GM12878 (cell line): ENCODE data around the gene SIN3B. TPM values are rescaled to one million over a fixed set of nuclear protein-coding genes. Genes with fewer than 3 reads are reported as not detected.

Experiments
- ATAC-seq: fragments of 200-7000 bp; cut with Tn5 transposase; 3 replicates; pipeline ENCODE4 v1.9.1; 2020; ENCODE audit warnings: mild to moderate bottlenecking, moderate library complexity
- BruUV-seq: library from RNA; stranded (reverse); fragments of 400-500 nt; replicated peaks from 2 replicates; lab custom pipeline; 2021; lab: Mats Ljungman, UMichigan
- CTCF ChIA-PET: fragments of 300-600 bp; sonication (Branson Sonifier 250); formaldehyde crosslinking; extraction: SDS; loops from one replicate; lab custom pipeline; 2021; ENCODE audit warnings: inconsistent platforms; lab: Yijun Ruan, JAX
- POLR2A ChIA-PET: fragments of 350-600 bp; formaldehyde crosslinking; extraction: SDS; loops from one replicate; lab custom pipeline; 2021; ENCODE audit warnings: inconsistent platforms; lab: Charles Lee
- RAD21 ChIA-PET: fragments of 300-600 bp; sonication (Branson Sonifier 250); formaldehyde crosslinking; loops from one replicate; lab custom pipeline; 2023; ENCODE audit warnings: antibody characterized with exemption; ENCODE audit not compliant: unreplicated experiment; lab: Charles Lee
- SMC1A ChIA-PET: fragments of 300-600 bp; sonication (Branson Sonifier 250); formaldehyde crosslinking; loops from one replicate; lab custom pipeline; 2023; ENCODE audit not compliant: unreplicated experiment, uncharacterized antibody; lab: Charles Lee
- DNase-seq: peaks from one replicate; pipeline ENCODE4 v3.0.0-alpha.2; 2011; ENCODE audit warnings: low read depth, low spot score
- FAIRE-seq: peaks from 3 replicates; lab custom pipeline; 2011; peaks lifted over from hg19 to GRCh38; lab: Jason Lieb, UNC
- H2AFZ ChIP-seq: 2 replicates; pipeline ENCODE4 v1.6.0; 2011; ENCODE audit warnings: low read depth, low read length, control low read depth; ENCODE audit not compliant: control insufficient read depth
- H3K27ac ChIP-seq: 2 replicates; pipeline ENCODE4 v1.5.1; 2011; ENCODE audit warnings: control low read depth; ENCODE audit not compliant: control insufficient read depth, insufficient read depth
- H3K27me3 ChIP-seq, 2 experiments: replicated peaks in 1 of 2; 2 replicates each; pipeline versions ENCODE4 v1.6.0 to v1.6.1; 2011; ENCODE audit warnings: low read length in 1 of 2; ENCODE audit not compliant: control insufficient read depth in 2 of 2, insufficient read depth in 2 of 2
- H3K36me3 ChIP-seq, 2 experiments: 2 replicates each; pipeline ENCODE4 v1.5.1; 2011; ENCODE audit warnings: low read length in 1 of 2; ENCODE audit not compliant: control insufficient read depth in 2 of 2, insufficient read depth in 2 of 2
- H3K4me1 ChIP-seq: 2 replicates; pipeline ENCODE4 v1.6.1; 2011; ENCODE audit warnings: mild to moderate bottlenecking, low read length, moderate library complexity, mixed read lengths; ENCODE audit not compliant: control insufficient read depth, insufficient read depth
- H3K4me2 ChIP-seq: 2 replicates; pipeline ENCODE4 v1.6.0; 2011; ENCODE audit warnings: control low read depth; ENCODE audit not compliant: control insufficient read depth, insufficient read depth
- H3K4me3 ChIP-seq: fragments of 200-600 bp; sonication (generic); 2 replicates; pipeline ENCODE4 v1.5.1; 2016
- H3K79me2 ChIP-seq: 2 replicates; pipeline ENCODE4 v1.6.0; 2011; ENCODE audit warnings: low read length; ENCODE audit not compliant: control insufficient read depth, insufficient read depth
- H3K9ac ChIP-seq: 2 replicates; pipeline ENCODE4 v1.8.0; 2011; ENCODE audit warnings: low read length, control low read depth, mixed read lengths; ENCODE audit not compliant: control insufficient read depth, insufficient read depth
- H3K9me3 ChIP-seq: replicated peaks from 3 replicates; pipeline ENCODE4 v1.5.1; 2011; ENCODE audit warnings: mild to moderate bottlenecking, low read length; ENCODE audit not compliant: control insufficient read depth, insufficient read depth
- H4K20me1 ChIP-seq: 2 replicates; pipeline ENCODE4 v1.6.0; 2011; ENCODE audit not compliant: control insufficient read depth, insufficient read depth
- ATF2 ChIP-seq: IDR thresholded peaks from 2 replicates; pipeline ENCODE4 v1.6.1; 2012; ENCODE audit warnings: low read length, inconsistent platforms
- CREB1 ChIP-seq: IDR thresholded peaks from 2 replicates; pipeline ENCODE4 v1.6.1; 2012; ENCODE audit warnings: low read depth, mild to moderate bottlenecking, inconsistent platforms
- EED ChIP-seq: sonication (generic); IDR thresholded peaks from 2 replicates; pipeline ENCODE4 v1.6.1; 2016; ENCODE audit warnings: antibody characterized with exemption, low read depth
- FOS ChIP-seq: IDR thresholded peaks from 3 replicates; pipeline ENCODE4 v1.6.1; 2011; ENCODE audit warnings: borderline replicate concordance; ENCODE audit not compliant: insufficient read length; ENCODE audit errors: extremely low read depth
- KLF5 ChIP-seq: fragments of 450-650 bp; IDR thresholded peaks from 2 replicates; pipeline ENCODE4 v1.6.1; 2014; ENCODE audit warnings: mild to moderate bottlenecking; ENCODE audit not compliant: partially characterized antibody
- MEF2A ChIP-seq: IDR thresholded peaks from 2 replicates; pipeline ENCODE4 v1.6.1; 2011; ENCODE audit warnings: low read depth, mild to moderate bottlenecking, low read length, moderate library complexity; ENCODE audit not compliant: insufficient read depth
- MEF2B ChIP-seq: fragments of 450-650 bp; IDR thresholded peaks from 2 replicates; pipeline ENCODE4 v1.6.1; 2018; ENCODE audit warnings: mild to moderate bottlenecking, moderate library complexity; ENCODE audit not compliant: partially characterized antibody, poor library complexity, severe bottlenecking
- NKRF ChIP-seq: fragments of 450-650 bp; conservative IDR thresholded peaks from 2 replicates; pipeline ENCODE4 v1.6.1; 2017; ENCODE audit warnings: mild to moderate bottlenecking, moderate library complexity
- REST ChIP-seq: IDR thresholded peaks from 2 replicates; pipeline ENCODE4 v1.6.1; 2012; ENCODE audit warnings: mild to moderate bottlenecking, low read depth, low read length
- SIX5 ChIP-seq: IDR thresholded peaks from 2 replicates; pipeline ENCODE4 v1.6.1; 2011; ENCODE audit warnings: mild to moderate bottlenecking, low read depth, low read length, moderate library complexity; ENCODE audit not compliant: severe bottlenecking
- SP1 ChIP-seq: IDR thresholded peaks from one replicate; pipeline ENCODE4 v1.6.1; 2011; ENCODE audit warnings: low read depth, low read length
- SRF ChIP-seq, 2 experiments: IDR thresholded peaks; 2 replicates each; pipeline ENCODE4 v1.6.1; 2011; ENCODE audit warnings: low read depth in 2 of 2, low read length in 2 of 2, mild to moderate bottlenecking in 1 of 2, moderate library complexity in 1 of 2
- ZBED1 ChIP-seq: IDR thresholded peaks from 2 replicates; pipeline ENCODE4 v1.6.1; 2016; ENCODE audit warnings: borderline replicate concordance
- ZNF207 ChIP-seq: fragments of 450-650 bp; IDR thresholded peaks from 2 replicates; pipeline ENCODE4 v1.6.1; 2014; ENCODE audit warnings: antibody characterized with exemption, mild to moderate bottlenecking, borderline replicate concordance
- ZNF622 ChIP-seq: fragments of 450-650 bp; IDR thresholded peaks from 2 replicates; pipeline ENCODE4 v1.6.1; 2017; ENCODE audit warnings: mild to moderate bottlenecking, inconsistent platforms
- WGBS: methylation state at CpG from one replicate; pipeline ENCODE4 v1.1.6; 2016; ENCODE audit warnings: low lambda C conversion rate; ENCODE audit not compliant: insufficient replicate concordance, insufficient coverage; ENCODE audit errors: missing lambda C conversion rate; 5-methylcytosine and 5-hydroxymethylcytosine counted together
- in situ Hi-C: fragments of 300-500 bp; cut with MboI; formaldehyde crosslinking; loops from 9 replicates; pipeline ENCODE4 v1.14.3; 2018; ENCODE audit warnings: mixed read lengths
- intact Hi-C: fragments of 100-400 bp; cut with micrococcal nuclease; formaldehyde crosslinking; loops from one replicate; pipeline ENCODE4 v1.14.2; 2022; ENCODE audit not compliant: unreplicated experiment
- polyA plus RNA-seq, 11 experiments: library from polyadenylated mRNA; depleted of rRNA in 4 of 11; unstranded in 6 of 11; stranded (reverse) in 5 of 11; fragments of >200 nt; fragmentation: Nextera tagmentation in 4 of 11; fragmentation: Illumina TruSeq in 1 of 11; extraction: Ambion mirVana in 4 of 11; extraction: Trizol in 1 of 11; gene quantifications; 1 replicate in 1 of 11; 2 replicates in 10 of 11; pipeline versions ENCODE4 v1.2.1 to v1.2.3, GENCODE V29; 2011 to 2016; ENCODE audit warnings: inconsistent platforms in 2 of 11, missing spikeins in 2 of 11, low read depth in 1 of 11
- total RNA-seq, 4 experiments: library from RNA; depleted of rRNA in 3 of 4; stranded (reverse); fragments of >200 nt in 3 of 4; fragmentation: Illumina TruSeq in 1 of 4; extraction: Trizol in 1 of 4; gene quantifications; 2 replicates each; pipeline versions ENCODE4 v1.2.1 to v1.2.3, GENCODE V29; 2013 to 2021
- TF ChIP-seq, protein P1 (sequence below): IDR thresholded peaks from 2 replicates; pipeline ENCODE4 v1.6.1; 2011; ENCODE audit warnings: low read depth, low read length, improper control_type of control experiment, borderline replicate concordance
- TF ChIP-seq, protein P2 (sequence below): IDR thresholded peaks from 2 replicates; pipeline ENCODE4 v1.6.1; 2012; ENCODE audit warnings: low read depth, low read length, improper control_type of control experiment

Gene SIN3B
- total and polyA plus RNA-seq, 10 of the 15 experiments (the other 5 are each of a cell fraction or from before 2014, with no cell fraction given) = 0.68 to 34.5 (median 15.8) TPM

DNA sequence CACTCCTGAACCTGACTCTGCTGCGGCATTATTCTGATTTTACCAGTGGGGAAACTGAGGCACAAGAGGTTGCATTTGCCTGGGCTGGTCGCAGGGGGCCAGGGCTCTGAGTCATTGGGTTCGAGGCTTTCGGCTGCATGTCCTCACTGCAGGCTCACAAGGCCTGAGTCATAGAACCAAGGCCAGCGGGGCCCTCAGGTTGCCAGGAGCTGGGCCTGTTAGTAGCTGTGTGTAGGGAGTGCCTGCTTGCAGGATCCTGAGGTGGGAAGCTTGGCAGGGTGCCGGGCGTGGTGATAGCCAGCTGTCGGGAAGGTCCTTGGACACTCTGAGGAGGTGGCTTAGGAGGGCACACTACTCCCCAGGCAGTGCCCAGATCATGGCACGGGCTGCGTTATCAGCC lies 38.0 kb downstream of the SIN3B start:
- 93% methylated on average over 9 of the region's 10 CpGs for WGBS
- H3K79me2 ChIP-seq = no peaks in the 10 kb centered on the region
- H2AFZ ChIP-seq = no peak overlapping the region
- no peak overlapping the region for H3K9ac ChIP-seq
- H4K20me1 ChIP-seq = no peaks in the 10 kb centered on the region
- RAD21 ChIA-PET = no interaction called here
- no TSS peak for BruUV-seq
- H3K9me3 ChIP-seq = no peaks in the 10 kb centered on the region; the same call in 2 of the 3 replicates
- SMC1A ChIA-PET = no interaction called here
- H3K4me1 ChIP-seq = peaks cover 10% of the 10 kb centered on the region
- in situ Hi-C loops (no loop called here), intact Hi-C loops (no loop called here)
- FAIRE-seq = no peak
- no peak for ATAC-seq
- TF ChIP-seq CREB1 (no peak), SP1 (no peak), ZBED1 (no peak), FOS (no peak), ZNF207 (no peak), EED (no peak), MEF2A (no peak), SIX5 (no peak), SRF (IDR thresholded peaks at IDR 0.05; ENCODE audit: low read depth in 2 of 2, low read length in 2 of 2) (no peak), NKRF (no peak), ZNF622 (no peak), MEF2B (no peak), ATF2 (no peak), KLF5 (no peak), REST (no peak)
- TF ChIP-seq, protein P1, sequence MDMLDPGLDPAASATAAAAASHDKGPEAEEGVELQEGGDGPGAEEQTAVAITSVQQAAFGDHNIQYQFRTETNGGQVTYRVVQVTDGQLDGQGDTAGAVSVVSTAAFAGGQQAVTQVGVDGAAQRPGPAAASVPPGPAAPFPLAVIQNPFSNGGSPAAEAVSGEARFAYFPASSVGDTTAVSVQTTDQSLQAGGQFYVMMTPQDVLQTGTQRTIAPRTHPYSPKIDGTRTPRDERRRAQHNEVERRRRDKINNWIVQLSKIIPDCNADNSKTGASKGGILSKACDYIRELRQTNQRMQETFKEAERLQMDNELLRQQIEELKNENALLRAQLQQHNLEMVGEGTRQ = no peak
- TF ChIP-seq, protein P2, sequence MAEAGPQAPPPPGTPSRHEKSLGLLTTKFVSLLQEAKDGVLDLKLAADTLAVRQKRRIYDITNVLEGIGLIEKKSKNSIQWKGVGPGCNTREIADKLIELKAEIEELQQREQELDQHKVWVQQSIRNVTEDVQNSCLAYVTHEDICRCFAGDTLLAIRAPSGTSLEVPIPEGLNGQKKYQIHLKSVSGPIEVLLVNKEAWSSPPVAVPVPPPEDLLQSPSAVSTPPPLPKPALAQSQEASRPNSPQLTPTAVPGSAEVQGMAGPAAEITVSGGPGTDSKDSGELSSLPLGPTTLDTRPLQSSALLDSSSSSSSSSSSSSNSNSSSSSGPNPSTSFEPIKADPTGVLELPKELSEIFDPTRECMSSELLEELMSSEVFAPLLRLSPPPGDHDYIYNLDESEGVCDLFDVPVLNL = no peak
- POLR2A ChIA-PET = no interaction called here
- no peak overlapping the region for H3K4me3 ChIP-seq
- no peak for DNase-seq
- no peak overlapping the region for H3K4me2 ChIP-seq
- no peaks in the 10 kb centered on the region for H3K27me3 ChIP-seq
- H3K27ac ChIP-seq = no peak overlapping the region
- H3K36me3 ChIP-seq = peaks cover 15 to 16% of the 10 kb centered on the region in 2 experiments; a peak in 3 of 4 replicates
- CTCF ChIA-PET = no interaction called here
